Kidney tubule cell (primary cell): ENCODE data around the gene PITX3.

Experiments
- DNase-seq: peaks from one replicate; pipeline ENCODE4 v3.0.0-alpha.2; 2018; ENCODE audit warnings: low spot score

PITX3 gene

DNA sequence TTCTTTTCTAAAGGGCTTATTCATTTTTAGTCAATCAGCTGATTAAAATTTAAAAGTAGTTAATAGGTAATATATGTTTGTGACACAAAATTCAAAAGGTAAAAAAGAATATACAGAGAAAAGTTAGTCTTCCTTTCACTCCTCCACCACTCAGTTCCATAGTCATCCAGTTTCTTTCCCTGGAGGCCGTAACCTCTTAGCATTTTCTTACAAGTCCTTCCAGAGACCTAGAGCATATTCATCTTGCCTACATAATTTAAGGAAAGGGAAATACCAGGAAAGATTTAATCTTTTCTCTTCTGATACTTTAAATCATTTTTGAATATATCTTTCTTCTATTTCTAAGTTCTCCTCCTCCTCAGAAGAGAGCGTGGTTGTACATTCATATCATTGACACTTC lies 14.1 kb upstream of the PITX3 start:
- no peak for DNase-seq

DNA sequence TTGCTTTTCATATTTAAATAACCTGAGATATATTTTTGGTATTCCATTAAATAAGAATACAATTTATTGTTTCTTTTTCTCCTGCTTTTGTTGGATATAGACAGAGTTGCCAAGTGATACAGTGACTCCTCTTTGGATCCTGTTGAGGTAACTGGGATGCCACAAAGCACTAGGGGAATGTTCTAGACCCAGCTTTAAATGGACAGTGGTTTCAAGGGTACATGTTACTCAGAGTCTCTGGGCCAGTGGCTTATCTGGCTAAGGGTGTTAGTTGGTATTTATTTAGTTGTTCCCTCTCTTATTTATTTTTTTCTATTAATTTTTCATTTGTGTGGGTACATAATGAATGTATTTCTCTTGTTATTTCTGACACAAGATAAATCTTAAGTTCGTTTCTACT lies 13.1 kb upstream of the PITX3 start:
- no peak for DNase-seq

DNA sequence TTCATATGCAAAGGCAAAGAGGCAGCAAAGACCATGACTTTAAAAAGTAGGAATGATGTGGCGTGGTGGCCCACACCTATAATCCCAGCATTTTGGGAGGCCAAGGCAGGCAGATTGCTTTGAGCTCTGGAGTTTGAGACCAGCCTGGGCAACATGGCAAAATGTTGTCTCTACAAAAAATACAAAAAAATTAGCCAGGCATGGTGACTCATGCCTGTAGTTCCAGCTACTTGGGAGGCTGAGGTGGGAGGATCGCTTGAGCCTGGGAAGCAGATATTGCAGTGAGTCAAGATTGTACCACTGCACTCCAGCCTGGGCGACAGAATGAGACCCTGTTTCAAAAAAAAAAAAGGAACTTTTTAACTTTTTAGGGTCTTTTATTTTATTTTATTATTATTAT lies 11.2 kb upstream of the PITX3 start:
- peak; percentile 30 for DNase-seq

DNA sequence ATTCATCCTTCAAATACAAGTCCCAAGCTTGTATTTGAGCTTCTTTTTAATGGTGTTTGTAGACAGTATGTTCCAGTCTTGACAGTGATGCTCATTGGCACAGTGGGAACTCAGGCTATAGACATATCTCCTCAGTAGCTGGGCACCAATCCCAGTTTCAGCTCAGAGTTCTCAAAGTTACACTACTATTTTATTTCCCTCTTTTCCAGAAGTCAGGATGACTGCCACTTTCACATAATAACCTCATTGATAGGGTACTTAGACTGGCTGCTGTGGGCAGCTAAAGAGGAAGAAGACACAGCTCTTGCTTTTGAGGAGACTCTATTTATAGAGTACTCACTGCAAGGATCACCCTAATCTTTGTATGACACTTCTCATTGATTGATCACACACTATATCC lies 6.4 kb upstream of the PITX3 start:
- no peak for DNase-seq

DNA sequence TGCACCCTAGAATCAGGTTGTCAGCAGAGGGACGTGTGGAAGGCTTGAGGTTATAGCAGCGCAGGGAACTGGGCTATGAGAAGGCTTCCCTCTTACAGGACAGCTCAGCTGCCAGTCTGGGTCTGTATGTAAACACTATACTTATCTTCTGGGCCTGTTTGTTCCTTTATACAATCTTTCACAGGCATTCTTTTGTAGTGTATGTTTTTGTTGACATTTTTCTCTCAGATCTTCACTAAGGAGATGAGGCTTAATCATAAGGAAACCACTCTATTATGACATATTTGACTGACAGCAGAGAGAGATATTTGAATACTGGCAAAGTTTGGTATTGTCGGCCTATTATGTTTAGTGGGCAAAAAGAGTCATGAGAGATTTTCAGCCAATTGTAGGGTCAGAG lies 4.9 kb upstream of the PITX3 start:
- DNase-seq: peak; percentile 24

DNA sequence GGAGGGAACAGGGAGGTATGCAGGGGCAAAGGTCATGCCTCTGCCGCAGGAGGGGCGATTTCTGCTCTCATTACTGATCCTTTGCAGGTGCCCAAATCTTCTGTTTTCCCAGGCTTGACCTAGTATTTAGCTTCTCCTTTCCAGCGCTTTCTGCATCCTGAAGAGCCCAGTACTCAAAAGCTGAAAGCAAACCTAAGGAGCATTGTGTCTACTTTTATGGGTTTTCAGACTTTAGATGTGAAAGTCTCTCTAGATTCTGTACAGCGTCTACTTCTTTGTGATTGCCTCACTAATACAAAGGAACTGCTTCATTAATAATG lies 4.6 kb upstream of the PITX3 start:
- DNase-seq: no peak

DNA sequence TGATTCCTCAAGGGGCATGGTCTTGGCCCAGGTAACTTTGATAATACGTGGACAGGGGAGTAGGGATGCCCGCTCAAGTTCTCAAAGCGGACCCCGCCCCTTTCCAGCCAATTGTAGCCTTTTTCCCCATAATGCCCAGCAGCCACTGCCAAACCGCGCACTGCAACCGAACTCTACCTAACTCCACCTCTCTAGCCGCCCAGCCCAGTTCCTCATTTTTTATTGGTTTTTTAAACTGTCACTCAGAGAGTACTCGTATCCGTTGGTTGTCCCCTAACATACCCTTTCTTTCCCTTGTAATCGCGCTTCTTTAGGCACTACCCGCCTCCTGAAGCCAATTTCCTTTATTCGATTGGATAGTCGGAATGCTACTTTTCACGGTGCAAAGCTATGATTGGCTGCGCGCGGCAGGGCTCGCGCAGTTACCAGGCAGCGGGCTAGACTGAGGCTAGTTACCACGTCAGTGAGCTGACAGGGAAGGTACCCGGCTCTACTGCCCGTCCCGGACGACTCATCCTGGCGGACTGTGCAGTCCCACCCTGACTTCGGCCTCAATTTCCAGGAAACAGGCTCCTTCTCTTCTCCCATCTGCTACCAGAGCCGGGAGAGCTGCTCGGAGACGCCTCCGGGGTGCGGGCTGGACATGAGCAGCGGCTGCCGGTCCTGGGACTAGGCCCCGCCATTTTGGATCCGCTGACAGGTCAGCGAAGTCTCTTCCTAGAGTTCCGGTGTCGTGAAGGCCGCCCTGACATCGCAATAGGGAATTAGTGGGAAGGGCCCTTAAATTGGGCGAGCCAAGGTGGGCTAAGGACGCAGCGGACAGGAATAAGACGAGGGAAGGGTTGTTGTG lies 4.0 kb upstream of the PITX3 start, which contains the start of gene GBF1:
GBF1 (plus strand) TSS at position 451 of the 850 bp plus-strand sequence. CDS start 13,407 bp downstream, outside the sequence.
- peak; percentile 100 for DNase-seq

DNA sequence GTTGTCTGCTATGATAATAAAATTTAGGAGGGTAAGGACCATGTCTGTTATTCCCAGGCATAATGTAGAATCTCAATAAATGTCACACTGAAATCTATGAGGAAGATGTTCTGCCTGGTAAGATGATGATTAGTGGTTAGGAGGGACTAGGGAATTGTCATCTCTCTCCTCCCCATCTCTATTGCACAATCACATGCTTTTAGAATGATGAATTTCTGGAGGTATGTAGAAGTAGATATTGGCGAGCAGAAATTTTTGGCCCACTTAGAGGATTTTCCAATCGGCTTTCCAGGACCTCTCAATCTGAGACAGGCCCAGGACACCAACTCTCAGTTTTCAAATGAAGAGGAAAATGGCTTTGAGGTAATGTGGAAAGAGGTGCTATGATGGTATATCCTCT lies 2.0 kb upstream of the PITX3 start:
- DNase-seq: peak; percentile 67

DNA sequence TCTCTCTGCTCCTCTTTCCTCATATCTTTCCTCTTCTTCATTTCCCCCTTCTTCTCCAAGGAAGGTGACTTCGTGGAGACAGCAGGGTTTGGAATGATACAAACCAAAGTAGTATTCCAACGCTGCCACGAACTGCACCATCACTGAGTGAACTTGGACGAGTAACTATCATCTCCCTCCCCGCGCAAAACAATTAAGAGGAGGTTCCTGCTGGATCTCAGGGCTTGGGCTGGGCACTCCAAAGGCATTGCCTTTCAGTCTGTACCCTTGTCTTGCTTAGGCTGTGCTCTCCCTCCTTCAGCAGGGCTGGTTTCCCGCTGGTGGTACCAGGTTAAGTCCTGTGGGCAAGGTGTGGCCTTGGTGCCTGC lies 790 bp upstream of the PITX3 start:
- no peak for DNase-seq

DNA sequence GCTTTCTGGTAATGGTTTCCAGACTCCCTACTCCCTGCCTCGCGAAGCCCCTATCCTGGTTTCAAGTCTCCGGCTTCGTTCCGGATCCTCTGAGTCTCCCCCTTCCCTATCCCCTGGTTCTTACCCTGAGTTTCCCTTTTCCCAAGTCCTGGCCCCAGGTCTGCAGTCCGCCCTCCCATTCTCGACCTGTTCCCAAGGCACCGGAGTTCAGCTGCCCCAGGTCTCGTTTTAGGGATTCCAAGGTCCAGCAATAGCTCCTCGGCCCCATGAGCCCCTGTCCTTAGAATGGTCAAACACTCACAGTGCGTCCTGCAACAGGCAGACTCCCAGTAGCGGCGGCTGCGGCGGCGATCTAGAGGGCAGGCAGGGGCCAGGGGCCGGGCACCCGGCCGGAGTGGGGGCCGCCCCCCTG lies 274 bp downstream of the PITX3 start:
- no peak for DNase-seq

DNA sequence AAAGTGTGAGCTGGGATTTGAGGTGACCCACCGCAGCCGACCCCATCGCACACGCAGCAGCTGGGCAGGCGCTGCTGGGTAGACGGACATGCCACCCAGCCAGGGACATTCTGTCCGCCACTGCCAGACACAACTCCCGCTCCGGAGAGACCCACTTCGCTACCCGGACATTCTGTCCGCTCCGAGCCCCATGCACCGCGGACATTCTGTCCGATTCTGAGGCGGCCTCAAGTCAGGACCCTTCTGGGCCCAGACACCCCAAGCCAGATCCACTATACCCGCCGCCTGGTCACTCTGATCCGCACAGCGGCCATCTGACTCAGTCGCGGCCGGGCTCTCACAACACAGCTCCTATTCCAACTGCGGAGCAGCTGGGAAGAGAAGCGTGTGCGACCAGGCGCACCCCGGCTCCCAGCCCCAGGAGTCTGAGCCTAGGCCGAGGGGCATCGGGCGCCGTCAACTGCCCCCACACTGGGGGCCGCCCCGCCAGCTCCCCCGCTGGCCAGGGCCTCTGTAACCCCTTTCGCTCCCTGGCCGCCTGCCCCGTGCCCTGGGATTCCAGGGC lies 763 bp downstream of the PITX3 start:
- no peak for DNase-seq

DNA sequence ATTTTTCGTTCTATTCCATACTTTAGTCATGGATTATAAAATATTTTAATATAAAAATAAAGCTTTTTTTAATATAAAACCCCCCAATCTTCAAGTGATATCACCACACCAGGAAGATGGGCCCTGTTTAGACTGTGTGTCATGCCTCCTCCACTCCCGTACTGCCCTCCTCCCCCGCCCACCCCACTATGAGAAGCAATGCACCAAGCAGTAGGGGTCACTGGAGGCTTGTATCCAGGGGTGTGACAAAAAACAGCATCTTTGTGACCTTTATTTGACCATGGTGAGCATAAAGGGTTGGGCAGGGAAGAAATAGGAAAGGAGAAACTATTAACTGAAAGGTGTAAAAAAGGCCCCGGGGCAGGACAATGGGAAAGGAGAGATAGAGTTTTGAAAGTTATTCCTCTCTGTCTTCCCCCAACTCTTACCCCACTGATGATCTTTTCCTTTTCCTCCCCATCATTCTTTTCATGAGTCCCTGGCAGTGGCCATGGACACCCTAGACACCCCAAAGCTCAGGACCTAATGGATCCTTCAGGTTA lies 3.5 kb downstream of the PITX3 start:
- no peak for DNase-seq

DNA sequence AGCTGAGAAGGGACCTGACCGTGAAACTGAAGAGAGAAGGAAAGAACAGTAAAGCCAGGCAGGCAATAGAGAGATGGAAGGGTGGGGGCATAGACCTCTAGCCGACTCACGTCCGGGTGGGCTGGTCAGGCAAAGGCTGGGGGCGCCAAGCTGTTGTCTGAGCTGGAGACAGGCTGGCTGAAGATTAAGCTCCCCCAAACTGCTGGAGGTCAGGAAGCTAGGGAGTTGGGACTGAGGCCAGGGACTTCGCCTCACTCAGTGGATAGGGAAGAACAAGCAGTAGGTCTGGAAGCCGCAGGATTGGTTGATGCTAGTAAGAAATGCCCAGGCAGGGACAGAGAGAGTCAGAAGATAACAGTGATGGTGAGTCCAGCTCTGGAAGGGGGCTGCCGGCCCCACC lies 5.3 kb downstream of the PITX3 start:
- no peak for DNase-seq

DNA sequence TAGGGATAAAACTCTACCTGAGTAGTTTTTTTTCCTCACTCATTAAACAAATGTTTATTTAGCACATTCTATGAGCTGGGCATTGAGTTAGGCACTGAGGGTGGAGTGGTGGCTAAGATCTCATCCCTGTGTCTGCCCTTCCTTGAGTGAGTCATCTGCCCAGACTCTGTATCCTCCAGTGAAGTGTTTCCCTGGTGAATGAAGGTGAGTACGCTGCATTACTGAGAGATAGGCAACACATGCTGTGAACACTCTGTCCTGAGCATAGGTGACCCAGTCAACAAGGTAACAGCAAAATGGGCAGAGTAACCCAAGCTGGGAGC lies 5.8 kb downstream of the PITX3 start:
- DNase-seq: peak; percentile 90

DNA sequence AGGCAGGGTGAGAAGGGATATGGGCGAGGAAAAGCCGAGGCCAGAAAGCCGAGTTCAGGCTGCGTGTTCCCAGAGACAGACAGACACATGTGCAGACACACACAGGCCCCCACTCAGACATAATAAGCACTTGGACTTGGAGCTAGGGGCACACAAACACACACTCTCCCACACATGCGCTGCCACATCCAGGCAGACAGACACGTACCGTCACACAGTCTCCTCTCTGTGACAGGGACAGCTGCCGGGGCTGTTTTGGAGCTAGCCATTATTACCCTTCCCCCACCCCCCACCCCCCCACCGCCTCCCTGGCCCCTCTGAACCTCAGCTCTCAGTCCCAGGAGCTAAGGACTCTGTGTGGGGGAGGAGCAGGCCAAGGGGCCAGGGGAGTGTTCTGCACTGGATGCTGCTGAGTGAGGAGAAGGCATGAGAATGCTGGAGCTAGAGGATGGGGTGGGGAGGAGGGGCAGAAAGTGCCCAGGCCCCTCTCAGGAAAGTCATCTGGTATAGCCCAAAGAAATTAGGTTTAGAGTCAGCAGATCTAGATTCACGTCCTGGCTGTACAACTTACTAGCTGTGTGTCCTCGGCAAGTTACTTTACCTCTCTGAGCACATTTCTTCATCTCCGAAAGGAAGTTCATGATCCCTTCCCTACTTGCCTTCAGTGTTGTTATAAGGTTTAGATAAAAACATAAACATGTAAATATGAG lies 6.3 kb downstream of the PITX3 start:
- DNase-seq: no peak

DNA sequence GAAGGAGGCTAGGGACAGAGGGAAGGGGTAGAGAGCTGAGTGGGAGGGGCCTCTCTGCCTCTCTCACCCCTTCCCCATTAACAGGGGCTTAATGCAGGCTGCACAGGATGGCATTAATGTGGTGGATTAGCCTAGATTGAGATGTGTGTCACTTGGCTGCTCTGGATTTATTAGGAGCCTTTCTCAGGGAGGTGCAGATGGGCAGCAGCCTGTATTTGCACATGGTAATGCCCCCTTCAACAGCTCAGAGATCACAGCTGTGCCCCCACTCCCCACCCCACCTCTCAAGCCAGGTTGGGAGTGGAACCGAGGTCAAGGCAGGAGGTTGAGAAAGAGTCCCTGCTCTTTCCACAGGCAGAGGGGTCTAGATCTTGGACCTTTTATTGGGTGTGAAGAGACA lies 7.3 kb downstream of the PITX3 start:
- no peak for DNase-seq

DNA sequence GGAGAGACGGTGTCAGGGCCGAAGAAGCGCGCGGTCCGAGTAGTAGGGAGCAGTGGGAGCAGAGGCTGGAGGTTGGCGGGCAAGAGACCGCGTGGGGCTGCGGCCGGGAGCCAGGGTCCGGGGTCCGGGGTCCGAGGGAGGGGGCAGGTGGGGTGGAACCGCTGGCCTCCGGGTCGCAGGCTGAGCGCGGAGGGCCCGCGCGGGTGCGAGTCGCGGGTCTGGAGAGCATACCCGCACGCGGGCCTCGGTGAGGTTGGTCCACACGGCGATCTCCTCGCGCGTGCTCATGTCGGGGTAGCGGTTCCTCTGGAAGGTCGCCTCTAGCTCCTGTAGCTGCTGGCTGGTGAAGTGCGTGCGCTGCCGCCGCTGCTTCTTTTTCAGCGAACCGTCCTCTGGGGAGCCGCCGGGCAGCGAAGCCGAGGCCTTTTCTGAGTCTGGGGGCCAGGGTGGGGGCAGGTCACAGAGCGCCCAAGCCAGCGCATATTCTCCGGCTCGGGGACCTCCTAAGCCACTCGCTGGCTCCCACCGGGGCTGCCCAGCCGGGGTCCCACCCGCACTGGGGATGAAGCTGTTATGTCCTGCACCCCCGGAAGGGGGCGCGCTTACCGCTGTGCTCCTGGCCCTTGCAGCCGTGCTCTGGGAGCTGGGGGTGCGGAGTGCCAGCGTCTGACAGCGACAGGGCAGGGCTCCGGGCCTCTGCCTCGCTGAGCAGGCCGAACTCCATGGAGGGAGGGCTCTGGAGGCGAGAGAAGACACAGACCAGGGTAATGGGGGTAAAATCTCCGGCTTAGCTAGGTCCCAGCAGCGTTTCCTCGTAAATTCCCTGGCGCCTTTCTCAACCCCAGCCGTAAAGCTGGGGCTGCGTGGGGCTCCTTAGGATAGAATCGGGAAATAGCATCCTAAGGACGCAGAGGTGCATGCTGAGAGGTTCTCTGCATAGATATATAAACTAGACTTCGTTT lies 9.7 kb downstream of the PITX3 start:
- peak; percentile 71 for DNase-seq

DNA sequence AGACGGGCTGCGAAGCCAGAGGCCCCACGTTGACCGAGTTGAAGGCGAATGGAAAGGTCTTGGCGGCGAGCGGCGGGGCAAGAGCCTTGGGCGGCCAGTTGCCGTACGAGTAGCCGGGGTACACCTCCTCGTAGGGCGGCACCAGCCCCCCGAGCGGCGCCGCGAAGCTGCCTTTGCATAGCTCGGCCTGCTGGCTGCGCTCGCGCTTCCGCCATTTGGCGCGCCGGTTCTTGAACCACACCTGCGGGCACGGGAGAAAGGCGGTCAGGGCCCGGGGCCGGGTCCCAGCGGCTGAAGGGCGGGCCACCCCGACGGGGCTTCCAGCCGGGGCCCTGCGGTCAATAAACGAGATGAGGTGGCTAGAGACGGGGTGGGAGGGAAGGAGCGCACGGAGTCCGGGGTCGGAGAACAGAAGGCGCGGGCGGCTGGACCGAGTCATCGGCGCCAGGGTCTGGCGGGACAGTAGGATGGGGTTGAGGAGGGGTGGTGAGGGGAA lies 10.4 kb downstream of the PITX3 start:
- peak; percentile 62 for DNase-seq

DNA sequence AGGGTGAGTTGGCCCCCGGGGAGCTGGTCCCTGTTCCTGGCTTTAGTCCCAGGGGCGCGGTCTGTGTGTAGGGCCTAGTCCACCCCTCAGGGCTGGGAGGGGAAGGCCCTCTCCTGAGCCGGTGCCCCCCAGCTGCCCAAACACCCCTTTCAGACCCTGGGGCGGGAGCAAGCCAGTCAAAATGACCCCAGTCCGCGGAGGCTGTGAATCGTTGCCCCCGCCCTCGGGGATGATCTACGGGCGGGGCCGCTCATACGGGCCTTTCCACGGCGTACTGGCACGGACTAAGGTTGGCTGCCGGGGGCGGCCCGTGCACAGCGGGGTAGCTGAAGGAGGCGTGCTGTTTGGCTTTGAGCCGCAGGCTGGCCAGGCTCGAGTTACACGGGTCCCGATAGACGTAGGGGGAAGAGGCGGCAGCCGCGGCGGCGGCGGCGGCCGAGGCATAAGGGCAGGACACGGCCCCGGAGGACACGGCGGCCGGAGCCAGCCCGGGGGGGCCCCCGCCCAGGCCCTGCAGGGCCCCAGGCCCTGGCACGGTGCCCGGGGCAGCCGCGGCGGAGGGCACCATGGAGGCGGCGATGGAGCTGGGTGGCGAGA lies 10.9 kb downstream of the PITX3 start:
- DNase-seq: peak; percentile 72

DNA sequence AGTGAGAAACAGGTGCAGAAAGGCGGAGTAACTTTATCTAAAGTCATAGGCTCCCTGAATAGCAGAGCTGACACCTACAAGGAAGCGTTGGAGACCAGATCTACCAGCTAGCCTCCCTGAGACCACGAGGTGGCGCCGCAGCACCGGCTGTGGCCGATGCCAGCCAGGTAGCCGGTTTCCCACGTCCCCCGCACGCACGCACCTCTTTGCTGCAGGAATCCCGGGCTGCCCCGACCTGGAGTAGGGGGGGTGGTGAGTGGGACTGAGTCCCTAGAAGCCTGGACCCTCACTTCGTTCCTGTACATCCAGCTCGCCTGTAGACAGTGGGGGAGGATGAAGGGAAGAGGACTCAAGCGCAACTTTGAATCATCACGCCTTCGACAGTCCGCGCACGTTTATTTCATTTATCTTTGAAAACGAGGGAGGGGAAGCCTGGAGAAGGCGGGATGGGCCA lies 11.5 kb downstream of the PITX3 start:
- DNase-seq: peak; percentile 83

DNA sequence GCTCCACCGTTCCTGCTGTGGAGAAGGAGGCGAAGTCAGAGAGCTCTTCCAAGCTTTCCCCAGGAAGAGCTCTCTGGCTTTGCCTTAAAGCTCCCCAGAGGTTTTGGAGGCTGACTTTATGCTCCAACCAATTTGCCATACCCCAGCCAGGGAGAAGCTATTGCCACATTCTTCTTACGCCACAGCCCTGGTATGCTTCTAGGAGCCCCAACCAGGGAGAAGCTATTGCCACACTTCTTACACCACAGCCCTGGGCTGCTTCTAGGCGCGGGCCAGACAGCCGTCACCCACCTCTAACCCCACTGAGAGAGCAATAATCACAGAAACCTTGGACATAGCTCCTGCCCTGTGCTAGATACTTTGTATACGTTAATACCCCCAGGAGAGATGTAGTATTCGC lies 14.3 kb downstream of the PITX3 start:
- no peak for DNase-seq

DNA sequence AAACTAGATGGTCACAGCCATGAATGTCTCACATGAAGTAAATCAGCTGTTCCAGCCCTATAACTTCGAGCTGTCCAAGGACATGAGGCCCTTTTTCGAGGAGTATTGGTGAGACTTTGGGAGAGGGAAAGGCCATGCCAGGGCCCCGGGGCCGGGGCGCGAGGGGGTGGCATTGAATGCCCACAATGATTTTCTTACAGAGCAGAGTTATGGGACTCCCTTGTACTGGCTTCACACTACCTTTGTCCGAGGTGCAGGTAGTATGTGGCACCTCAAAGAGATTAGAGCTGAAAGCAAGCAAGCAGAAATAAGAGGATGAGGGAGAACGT lies 14.8 kb downstream of the PITX3 start:
- DNase-seq: no peak
